HG03060 (cell line): ENCODE data around the gene FIBCD1.
"Not testable (repeated sequence)": the region's sequence is repeated elsewhere in the genome, so short reads cannot be mapped to it uniquely, and the experiment has no call there.

ENCODE experiments used
- ATAC-seq: cut with Tn5 transposase; IDR thresholded peaks from one replicate; pipeline ENCODE4 v1.9.1; 2021; ENCODE audit warnings: low read depth, moderate number of reproducible peaks; ENCODE audit not compliant: unreplicated experiment

FIBCD1 gene

DNA sequence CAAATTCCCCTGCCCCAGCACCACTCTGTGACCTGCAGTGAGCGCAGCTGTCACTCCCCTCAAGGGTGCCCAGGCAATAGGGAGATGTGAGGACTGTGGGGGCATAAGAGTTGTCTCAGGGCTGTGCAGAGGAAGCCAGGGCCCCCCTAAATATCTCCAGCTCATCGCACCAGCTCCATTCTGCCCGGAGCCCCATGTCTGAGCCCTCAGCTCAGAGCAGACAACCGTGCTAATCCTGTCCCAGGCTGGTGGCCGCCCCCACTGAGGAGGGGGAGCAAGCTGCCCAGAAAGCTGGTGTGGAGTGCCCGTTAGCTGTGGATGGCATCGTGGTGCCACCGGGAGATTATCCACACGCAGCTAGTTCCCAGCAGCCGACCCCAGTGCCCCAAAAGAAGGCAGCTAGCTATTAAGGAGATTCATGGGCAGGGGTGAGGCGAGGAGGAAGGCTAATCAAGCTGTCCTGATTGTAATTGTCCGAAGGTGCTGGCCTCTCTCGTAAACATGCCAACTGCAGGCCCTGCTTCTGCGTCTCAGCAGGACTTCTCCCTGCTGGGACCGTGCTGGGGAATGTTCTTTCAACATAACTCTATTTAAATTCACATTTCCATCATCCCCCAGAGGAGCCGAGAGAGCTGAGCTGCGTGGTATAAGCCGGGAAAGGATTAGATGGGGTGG is 17.0 kb upstream of the FIBCD1 start:
- ATAC-seq, result no peak

DNA sequence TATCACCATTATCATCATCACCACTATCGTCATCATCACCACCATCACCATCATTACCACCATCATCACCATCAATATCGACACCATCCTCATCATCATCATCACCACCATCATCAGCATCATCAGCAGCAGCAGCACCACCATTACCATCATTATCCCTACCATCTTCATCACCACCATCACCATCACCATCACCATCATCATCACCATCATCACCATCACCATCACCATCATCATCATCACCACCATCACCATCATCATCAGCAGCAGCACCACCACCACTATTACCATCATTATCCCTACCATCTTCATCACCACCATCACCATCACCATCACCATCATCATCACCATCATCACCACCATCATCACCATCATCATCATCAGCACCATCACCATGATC is 15.9 kb upstream of the FIBCD1 start:
- not testable (repeated sequence) for ATAC-seq

DNA sequence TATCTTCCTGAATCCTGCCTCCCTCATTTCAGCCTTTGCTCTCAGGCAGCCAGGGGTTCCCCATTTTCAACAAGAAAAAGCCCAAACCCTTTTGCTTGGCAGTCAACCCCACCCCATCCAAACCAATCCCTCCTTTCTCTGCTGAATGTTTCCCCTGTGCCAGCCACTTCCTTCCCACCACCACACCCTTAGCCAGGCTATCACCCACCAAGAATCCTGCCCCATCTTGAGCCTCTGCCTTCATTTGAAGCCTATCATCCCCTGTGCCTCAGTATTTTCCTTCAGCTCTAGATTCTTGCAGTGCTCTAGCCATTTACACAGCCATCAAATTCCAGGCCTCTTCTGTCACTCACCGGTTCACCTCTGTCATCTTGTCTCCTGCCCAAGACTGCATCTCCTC is 15.3 kb upstream of the FIBCD1 start:
- no peak for ATAC-seq

DNA sequence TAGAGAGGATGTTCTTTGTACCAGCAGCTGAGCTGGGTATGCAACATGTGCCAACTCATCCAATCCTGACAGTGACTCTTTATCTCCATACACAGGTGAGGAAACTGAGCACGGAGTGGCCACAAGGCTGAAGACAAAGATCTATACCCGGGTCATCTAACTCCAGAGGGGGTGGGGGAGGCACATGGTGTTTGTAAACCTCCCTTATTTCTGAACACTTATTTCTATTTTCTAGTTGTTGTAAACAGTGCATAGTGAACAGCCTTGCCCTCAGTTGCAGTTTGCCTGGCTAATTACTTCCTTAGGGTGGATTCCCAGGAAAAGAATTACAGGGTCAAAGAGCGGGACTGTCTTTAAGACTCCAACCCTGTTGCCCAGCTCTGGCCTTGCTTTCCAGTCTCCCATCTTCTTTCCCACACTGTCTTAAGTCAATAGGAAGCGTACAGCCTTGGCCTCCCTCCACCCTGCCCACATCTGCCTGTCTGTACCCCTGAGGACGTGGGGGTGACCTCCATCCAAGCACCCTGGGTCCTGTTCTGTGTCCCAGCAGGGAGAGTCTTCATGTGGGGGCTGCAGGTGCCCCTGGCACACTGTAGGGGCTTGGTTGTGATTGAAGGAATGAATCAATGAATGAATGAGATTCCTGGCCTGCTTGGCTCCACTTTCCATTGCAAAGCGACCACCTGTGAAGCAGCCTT is 13.2 kb upstream of the FIBCD1 start:
- ATAC-seq, result no peak

GRCh38 chr9:130950039-130950311 is 10.9 kb upstream of the FIBCD1 start:
- ATAC-seq, result no peak

GRCh38 chr9:130949188-130950038 is 10.4 kb upstream of the FIBCD1 start:
- ATAC-seq, result no peak

- ATAC-seq, result no peak
Observed at GRCh38 chr9:130948266-130948665, 9.2 kb upstream of the FIBCD1 start.

GRCh38 chr9:130947618-130948140 is 8.6 kb upstream of the FIBCD1 start:
- ATAC-seq, result no peak

- no peak for ATAC-seq
Observed at GRCh38 chr9:130946766-130947617, 7.9 kb upstream of the FIBCD1 start.

DNA sequence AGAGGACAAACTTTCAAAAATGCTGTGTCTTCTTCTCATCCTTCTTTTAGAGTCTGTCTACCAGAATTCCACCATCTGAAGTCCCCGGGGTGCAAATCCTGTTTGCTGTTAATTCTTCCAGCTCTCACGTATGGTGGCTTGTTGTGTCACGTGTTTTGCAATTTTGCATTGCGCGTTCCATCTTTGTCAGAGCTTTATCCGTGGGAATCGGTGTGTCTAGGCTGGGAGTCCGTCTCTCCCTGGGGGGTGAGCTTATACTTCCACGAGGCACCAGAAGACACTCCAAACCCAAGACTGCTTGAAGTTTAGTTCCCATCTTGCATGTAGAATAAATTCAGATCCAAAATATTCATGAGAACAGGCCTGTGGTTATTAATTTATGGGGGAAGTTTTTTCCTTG is 6.1 kb upstream of the FIBCD1 start:
- no peak for ATAC-seq

- ATAC-seq, result no peak
Observed at GRCh38 chr9:130944510-130945058, 5.5 kb upstream of the FIBCD1 start.

DNA sequence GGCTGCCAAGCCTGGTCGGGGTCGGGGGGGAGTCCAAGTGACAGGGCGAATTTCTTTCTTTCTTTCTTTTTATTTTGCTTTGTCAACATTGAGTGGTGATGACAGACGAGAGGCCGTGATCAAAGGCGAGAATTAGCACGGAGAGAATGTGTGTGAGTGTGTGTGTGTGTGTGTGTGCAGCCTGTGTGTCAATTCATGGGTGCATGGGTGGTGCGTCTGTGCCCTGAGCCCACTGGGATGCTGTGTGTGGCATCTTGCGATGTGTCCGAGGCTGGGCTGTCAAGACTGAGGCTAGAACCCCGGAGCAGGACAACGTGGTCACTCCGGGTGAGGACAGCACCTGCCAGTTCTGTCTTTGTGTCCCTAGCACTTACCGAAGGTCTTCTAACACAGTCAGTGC is 4.7 kb upstream of the FIBCD1 start:
- ATAC-seq, result no peak

- ATAC-seq, result no peak
Observed at GRCh38 chr9:130943221-130943620, 4.2 kb upstream of the FIBCD1 start.

DNA sequence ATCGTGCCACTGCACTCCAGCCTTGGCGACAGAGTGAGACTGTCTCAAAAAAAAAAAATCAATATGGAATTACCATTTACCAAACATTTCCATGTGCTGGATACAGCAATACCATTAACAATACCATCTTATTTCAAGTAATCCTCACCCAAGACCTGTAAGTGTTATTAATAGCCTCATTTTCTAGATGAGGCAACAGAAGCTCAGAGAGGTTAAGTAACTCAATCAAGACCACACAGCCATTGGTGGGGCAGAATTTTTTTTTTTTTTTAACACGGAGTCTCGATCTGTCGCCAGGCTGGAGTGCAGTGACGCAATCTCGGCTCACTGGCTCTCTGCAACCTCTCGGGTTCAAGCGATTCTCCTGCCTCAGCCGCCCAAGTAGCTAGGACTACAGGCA is 3.6 kb upstream of the FIBCD1 start:
- no peak for ATAC-seq

DNA sequence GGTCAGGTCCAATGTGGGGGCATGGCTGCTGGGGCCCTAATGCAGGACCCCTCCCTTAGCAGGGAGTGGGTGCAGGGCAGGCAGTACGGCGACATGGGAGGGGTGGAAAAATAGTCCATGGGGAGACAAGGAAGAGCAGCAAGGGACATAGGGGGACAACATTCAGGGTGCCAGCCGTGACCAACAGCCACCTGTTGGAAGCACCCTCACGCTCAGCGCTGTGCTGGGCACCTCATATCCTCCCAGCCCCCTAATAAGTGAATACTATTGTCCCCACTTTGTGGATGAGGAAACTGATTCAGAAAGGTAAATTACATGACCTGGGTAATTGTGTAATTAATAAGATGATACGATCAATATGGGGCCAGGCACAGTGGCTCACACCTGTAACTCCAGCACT is 3.0 kb upstream of the FIBCD1 start:
- ATAC-seq, result no peak

GRCh38 chr9:130940693-130941576 is 1.9 kb upstream of the FIBCD1 start:
- no peak for ATAC-seq

GRCh38 chr9:130940027-130940549 is 1.0 kb upstream of the FIBCD1 start:
- ATAC-seq, result no peak

- no peak for ATAC-seq
Observed at GRCh38 chr9:130939405-130940026, 469 bp upstream of the FIBCD1 start.
